PC-9 (cell line): ENCODE results near the gene OR12D3.

Experiments
- CTCF ChIP-seq: fragments of 200-600 bp; sonication (generic); conservative IDR thresholded peaks from 2 replicates; pipeline ENCODE4 v1.6.1; 2017; ENCODE audit warnings: mixed run types, antibody characterized with exemption, mild to moderate bottlenecking, moderate library complexity
- EZH2 ChIP-seq: fragments of 200-600 bp; sonication (generic); IDR thresholded peaks from 2 replicates; pipeline ENCODE4 v1.8.0; 2017; ENCODE audit warnings: antibody characterized with exemption, low read depth

DNA sequence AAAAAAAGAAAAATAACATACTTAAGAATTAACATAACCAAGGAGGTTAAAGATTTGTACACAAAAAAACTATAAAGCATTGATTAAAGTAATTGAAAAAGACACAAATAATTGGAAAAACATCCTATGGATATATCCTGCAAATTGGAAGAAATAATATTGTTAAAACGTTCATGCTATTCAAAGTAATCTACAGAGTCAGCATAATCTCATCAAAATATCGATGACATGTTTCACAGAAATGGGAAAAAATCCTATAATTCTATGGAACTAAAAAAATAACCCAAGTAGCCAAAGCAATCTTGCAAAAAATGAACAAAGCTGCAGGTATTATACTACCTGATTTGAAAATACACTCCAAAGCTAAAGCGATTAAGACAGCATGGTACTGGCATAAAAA is 29.7 kb downstream of the OR12D3 start:
- TF ChIP-seq CTCF (no peak), EZH2 (no peak)
